ENCODE measurements around the gene PRRC2B. TPM values are rescaled to one million over a fixed set of nuclear protein-coding genes. Genes with fewer than 3 reads are reported as not detected.

PRRC2B gene
- total and polyA plus RNA-seq, 2 of the 8 experiments (the other 6 are each of a cell fraction or from before 2014, with no cell fraction given), result 37.3 to 249 TPM

- TF ChIP-seq CTCF (IDR thresholded peaks at IDR 0.05; ENCODE audit: control extremely low read depth in 1 of 3, insufficient read depth in 1 of 3, low read depth in 1 of 3, low read length in 3 of 3), result no peak
- TF ChIP-seq ZNF274 (IDR thresholded peaks at IDR 0.05; ENCODE audit: borderline replicate concordance, extremely low read depth, low read length), result no peak
- no peak for TF ChIP-seq EP300 (IDR thresholded peaks at IDR 0.05; ENCODE audit: borderline replicate concordance in 1 of 2, low read depth in 2 of 2, low read length in 2 of 2)
- no peak for TF ChIP-seq CREB1 (IDR thresholded peaks at IDR 0.05)
- TF ChIP-seq ASH2L (IDR thresholded peaks at IDR 0.05; ENCODE audit: low read length), result no peak
- no peak for TF ChIP-seq POLR2A (IDR thresholded peaks at IDR 0.05; ENCODE audit: control extremely low read depth in 1 of 2, low read depth in 2 of 2, low read length in 2 of 2)
- no peak for TF ChIP-seq SIX5 (IDR thresholded peaks at IDR 0.05; ENCODE audit: low read depth, low read length)
- no peak for TF ChIP-seq RBBP5 (IDR thresholded peaks at IDR 0.05; ENCODE audit: borderline replicate concordance, low read depth, low read length)
- TF ChIP-seq CHD1 (IDR thresholded peaks at IDR 0.05; ENCODE audit: low read depth, low read length), result no peak
These were observed 118.0 kb downstream of the PRRC2B start (continued) for GRCh38 chr9:131511880-131512279.

All from H1 (cell line).